Measurements from ENCODE around the gene POLR1A.

Gene POLR1A

DNA sequence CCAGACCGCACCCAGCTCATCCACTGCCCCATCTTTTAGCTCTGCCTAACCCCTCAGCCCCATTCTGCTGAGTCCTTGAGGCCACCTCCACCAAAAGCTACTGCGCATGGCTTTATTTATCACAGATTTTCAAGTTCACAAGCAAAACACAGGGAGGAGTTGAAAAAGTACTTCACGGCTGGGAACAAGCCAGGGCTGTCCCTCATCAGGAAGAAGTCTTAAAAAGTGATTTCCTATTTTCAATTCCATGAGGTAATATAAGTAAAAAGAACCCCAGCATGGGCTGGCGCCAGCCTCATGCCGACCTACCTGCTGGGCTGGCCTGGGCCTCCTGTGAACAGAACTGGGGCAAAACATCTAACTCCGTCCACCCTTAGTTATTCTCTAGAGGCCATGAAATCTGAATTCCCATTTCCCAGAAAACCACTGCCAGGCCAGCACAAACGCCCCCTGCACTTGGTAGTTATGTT, 69.0 kb downstream of the POLR1A start:
- no peak for DNase-seq

DNA sequence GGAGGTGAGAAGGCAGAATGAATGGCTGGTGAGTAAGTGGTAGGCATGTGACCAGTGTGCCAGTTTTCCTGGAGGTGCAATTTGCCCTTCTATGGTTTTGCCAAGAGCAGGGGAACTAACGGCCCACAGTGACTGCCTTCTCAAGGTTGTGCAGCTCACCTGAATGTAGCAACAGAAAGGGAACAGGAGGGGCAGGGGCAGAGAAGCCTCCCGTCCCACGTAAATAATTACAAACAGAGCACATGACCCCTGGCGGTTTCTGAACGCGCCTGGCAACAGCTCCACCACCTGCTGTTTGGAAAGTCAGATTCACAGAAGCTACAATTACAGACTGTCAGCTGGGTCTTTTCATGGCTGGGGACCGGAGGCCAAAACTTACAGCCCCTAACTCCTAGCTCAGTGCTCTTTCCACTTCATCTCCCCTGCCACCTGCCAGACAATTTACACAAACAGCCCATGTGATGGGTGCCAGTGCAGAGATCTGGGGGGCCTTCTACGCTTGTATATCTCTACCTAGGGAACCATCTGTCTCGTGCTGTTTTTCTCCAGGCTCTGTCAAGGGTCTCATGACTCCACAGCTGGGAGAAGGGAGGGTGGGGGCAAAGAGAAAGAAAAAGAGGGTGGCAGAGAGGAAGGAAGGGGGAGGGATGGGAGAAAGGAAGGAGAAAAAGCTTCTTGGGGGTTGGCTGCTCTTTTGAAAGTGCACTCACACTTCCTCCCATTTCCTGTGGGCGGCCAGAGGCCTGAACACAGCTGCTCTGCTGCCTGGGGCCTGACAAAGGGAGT, 69.6 kb downstream of the POLR1A start:
- peak; percentile 87 for DNase-seq

- no peak for DNase-seq
Measured at GRCh38 chr2:86035376-86035882, 70.3 kb downstream of the POLR1A start.

GRCh38 chr2:86033751-86034692, 71.7 kb downstream of the POLR1A start:
- DNase-seq = no peak

- DNase-seq = no peak
Measured at GRCh38 chr2:86032861-86033595, 72.7 kb downstream of the POLR1A start.

DNA sequence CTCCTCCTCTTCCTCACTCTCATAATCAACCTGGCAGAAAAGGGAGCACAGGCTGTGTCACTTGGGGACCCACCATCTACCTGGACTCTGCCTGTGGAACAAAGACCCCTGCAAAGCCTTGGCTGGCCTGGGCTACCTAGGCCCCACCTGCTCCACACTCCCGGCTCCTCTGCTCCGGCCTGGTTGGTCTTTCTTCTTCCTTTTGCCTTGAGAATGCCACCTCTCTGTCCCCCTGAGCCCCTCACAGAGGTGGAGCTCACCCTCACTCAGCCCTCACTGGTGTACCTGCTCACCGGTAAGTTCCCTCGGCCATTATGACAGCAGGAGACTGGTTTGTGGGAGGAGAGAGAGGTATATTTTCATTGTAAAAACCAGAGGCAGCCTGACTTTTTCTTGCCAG, 74.1 kb downstream of the POLR1A start:
- DNase-seq = no peak

- DNase-seq = no peak
Measured at GRCh38 chr2:86031151-86031550, 74.5 kb downstream of the POLR1A start.

DNA sequence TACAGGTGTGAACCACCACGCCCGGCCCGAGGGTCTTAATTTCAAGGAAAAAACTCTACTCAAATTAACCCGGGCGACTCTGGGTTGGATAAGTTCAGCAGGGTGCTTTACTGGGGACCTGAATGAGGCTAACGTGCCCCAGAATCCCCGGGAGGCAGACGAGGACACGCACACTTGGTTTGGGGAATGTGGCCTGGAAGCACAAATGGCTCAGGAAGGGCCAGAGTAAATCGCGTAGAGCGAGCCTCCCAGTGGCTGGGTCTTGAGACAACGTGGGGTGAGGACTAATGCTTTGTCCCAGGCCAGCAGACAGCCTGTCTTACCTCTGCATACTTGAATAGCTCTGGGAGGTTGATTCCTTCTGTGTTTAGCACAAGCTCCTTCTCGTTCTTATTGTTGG, 75.8 kb downstream of the POLR1A start:
- no peak for DNase-seq

DNA sequence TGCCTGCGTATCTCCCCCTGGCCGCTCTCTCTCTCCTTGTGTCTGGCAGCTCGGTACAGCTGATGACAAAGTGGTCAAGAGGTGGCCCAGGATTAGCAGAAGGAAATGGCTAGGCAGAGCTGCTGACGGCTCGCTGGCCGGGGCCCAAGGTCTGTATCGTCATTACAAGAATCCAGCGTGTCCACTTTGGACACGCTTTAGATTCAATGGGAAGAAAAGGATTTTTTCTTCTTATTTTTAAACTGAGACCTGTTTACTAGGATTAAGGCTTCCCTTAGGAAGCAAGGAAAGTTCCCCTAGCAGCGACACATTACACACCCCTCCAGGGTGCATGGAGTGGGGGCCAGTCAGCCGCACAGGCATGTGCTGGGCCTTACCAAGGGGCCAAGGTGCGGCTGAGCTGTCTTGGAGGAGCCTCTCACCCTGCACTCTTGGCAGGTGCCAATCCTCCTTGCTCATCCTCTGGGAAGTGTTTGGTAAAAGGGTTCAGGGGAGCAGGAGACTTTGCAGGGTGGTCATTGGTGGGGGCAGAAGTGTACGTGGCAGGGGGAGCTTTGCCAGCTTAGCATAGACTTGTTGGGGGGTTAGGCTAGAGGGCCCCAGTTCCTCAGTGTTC, 76.8 kb downstream of the POLR1A start:
- no peak for DNase-seq

DNA sequence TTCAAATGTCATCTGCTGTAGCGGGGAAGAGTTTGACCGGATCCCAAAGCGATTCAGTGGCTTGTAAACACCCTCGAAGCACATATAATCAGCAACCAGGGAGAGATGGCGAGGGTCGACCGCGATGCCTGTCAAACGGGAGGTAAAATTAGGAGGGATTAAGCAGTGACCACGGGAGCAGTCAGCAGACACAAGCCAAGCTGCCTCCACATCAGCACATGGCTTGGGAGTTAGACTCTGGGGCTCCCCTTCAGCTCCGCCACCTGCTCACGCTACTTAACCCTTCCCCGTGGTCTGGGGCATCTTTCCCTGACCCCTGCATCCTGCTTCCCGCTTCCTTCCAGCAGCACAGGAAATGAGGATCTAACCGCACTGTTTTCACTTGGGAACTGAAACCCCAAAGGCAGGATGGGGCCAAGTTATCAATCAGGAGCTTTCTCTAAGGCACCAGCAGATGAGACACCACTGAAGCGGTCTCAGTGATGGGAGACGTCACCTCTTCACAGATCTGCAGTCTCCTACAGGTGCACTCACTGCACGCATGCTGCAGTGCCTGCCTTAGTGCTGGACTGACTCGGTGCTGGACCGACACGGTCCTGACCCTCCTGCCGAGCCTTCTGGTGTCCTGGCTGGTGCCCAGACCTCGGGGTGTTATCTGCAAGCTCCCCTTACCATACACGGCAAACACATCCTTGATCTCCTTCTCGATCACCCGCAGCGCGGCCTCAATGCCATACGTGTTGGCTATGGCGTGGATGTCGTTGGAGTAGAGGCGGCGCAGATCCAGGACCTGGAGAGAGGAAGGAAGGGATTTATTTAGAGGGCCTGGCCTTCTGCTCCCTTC, 77.5 kb downstream of the POLR1A start:
- DNase-seq = no peak

DNA sequence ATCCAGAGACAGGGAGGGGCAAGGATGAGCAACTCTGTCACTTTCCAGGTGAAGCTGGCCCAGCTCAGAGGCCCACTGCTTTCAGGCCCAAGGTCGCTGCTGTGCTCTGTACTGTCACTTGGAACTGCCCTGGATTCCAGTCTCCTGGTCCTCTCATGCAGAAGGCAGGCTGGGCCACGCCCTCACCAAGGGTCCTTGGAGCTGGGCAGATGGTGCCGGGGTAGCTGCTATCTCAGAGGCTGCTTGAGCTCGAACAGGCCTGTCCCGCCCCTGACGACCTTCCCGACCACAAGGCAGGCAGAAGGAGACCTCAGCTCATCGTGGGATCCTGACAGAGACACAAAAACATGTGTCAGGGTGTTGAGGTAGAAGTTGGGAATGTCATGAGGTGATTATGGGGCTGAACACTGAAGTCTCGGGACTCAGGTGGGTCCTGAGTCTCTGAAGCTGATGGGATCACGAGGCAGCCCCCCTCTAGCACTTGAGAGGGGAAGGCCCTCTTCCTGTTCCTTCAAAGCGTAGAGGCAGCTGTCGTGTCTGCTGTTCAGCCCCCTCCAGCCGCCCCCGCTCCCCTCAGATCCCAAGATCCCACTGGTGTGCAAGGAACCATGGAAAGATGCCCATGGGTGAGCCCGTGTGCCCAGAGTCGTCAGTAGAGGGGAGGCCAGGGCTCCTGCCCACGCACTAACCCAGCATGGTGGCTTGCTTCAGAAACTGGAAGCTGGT, 78.3 kb downstream of the POLR1A start:
- DNase-seq = no peak

DNA sequence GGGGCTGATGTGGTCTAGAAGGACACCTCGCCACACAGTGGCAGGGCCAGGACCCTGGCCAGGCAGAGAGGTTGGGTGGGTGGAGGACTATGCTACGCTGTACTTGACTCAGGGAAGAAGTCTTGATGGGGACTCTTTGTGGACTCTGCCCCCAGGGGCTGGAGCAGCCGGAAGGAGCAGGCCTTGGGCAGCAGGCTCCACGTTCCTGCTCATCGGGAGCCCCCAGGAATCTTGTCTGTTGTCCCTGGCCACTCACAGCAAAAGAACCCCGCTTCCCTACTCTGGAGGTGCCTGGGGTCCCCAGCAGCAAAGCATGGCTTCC, 79.0 kb downstream of the POLR1A start:
- no peak for DNase-seq

DNA sequence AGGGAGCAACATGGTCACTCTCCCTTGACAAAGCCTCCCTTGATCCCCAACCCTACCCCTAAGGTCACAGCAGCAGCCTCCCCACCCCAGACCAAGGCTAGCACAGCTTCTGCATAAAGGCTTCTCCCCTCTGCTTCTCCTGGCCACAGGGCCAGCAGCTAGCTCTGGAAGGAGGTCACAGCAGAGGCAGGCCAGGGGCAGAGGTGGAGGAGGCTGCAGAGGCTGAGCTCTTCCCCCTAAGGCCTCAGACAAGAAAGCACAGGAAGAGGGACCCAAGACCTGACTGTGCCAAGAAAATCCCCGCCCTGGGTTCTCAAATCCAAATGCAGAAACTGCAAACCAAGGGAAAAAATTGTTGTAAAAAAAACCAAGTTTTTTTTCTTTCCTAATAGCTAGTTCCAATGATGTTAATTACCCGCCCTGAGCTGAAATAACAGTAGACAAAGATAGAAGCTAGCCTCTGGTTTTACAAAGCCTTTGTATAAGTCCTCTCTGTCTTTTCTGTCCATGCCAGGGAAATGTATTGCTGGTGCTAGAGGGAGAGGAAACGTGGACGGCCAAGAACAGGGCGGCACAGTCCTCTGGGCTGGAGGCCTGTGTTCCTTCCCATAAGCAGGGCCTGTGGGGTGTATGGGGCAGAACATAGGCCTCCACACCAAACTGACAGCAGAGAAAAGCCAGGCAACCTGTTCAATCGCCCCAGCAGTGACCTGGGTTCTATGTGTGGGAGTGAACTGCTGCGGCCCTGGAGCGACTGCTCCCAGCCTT, 79.5 kb downstream of the POLR1A start:
- DNase-seq = no peak

GRCh38 chr2:86025229-86025820, 80.4 kb downstream of the POLR1A start:
- no peak for DNase-seq

DNA sequence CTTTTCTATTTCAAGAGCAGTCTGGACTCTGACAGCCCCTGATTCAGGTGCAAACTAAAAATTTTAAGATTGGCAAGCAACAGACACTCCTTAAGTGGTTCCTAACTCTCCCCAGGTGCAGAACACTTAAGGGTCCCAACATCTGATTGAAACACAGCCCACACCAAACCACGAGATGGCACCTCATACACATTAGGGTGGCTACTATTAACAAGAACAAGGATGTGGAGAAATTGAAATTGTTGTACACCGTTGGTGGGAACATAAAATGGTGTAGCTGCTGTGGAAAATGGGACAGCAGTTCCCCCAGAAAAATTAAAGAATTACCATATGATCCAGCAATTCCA, 82.3 kb downstream of the POLR1A start:
- DNase-seq = no peak

DNA sequence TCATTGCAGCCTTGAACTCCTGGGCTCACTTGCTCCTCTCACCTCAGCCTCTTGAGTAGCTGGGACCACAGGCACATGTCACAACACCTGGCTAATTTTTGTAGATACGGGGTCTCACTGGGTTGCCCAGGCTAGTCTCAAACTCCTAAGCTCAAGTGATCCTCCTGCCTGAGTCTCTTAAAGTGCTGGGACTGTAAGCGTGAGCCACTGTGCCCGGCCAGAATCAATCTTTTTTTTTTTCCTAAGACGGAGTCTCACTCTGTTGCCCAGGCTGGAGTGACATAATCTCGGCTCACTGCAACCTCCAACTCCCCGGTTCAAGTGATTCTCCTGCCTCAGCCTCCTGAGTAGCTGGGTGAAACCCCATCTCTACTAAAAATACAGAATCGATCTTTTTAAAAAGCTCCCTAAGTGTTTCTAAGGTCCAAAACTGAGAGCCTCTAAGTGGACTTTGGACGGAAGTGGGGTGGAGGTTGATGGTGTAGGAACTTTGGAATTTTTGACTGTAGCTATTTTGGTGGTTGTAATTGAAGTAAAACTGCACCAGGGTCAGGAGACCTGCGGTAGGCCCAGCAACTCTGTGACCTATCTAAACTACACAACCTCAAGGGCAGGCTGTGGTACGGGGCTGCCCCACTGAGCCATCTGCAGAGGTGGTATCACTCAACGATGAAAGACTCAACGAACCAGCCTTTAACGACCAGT, 82.9 kb downstream of the POLR1A start:
- no peak for DNase-seq

- no peak for DNase-seq
Measured at GRCh38 chr2:86021396-86022378, 84.0 kb downstream of the POLR1A start.

GRCh38 chr2:86020984-86021383, 84.7 kb downstream of the POLR1A start:
- no peak for DNase-seq

Data from activated CD4-positive, alpha-beta T cell treated with anti-CD3 and anti-CD28 coated beads, Interleukin-2, Interleukin-6, amounts not matched to agents 100 ng/mL and 50 ng/mL, durations not matched to agents 16 hours and 8 hours (primary cell).